GM12878 (cell line): Measurements from ENCODE around the gene TBCD. TPM values are rescaled to one million over a fixed set of nuclear protein-coding genes. Genes with fewer than 3 reads are reported as not detected.

Source experiments
- ATAC-seq: fragments of 200-7000 bp; cut with Tn5 transposase; 3 replicates; pipeline ENCODE4 v1.9.1; 2020; ENCODE audit warnings: mild to moderate bottlenecking, moderate library complexity
- BruUV-seq: library from RNA; stranded (reverse); fragments of 400-500 nt; replicated peaks from 2 replicates; lab custom pipeline; 2021; lab: Mats Ljungman, UMichigan
- CTCF ChIA-PET: fragments of 300-600 bp; sonication (Branson Sonifier 250); formaldehyde crosslinking; extraction: SDS; loops from one replicate; lab custom pipeline; 2021; ENCODE audit warnings: inconsistent platforms; lab: Yijun Ruan, JAX
- POLR2A ChIA-PET: fragments of 350-600 bp; formaldehyde crosslinking; extraction: SDS; loops from one replicate; lab custom pipeline; 2021; ENCODE audit warnings: inconsistent platforms; lab: Charles Lee
- RAD21 ChIA-PET: fragments of 300-600 bp; sonication (Branson Sonifier 250); formaldehyde crosslinking; loops from one replicate; lab custom pipeline; 2023; ENCODE audit warnings: antibody characterized with exemption; ENCODE audit not compliant: unreplicated experiment; lab: Charles Lee
- SMC1A ChIA-PET: fragments of 300-600 bp; sonication (Branson Sonifier 250); formaldehyde crosslinking; loops from one replicate; lab custom pipeline; 2023; ENCODE audit not compliant: unreplicated experiment, uncharacterized antibody; lab: Charles Lee
- DNase-seq: peaks from one replicate; pipeline ENCODE4 v3.0.0-alpha.2; 2011; ENCODE audit warnings: low read depth, low spot score
- FAIRE-seq: peaks from 3 replicates; lab custom pipeline; 2011; peaks lifted over from hg19 to GRCh38; lab: Jason Lieb, UNC
- H2AFZ ChIP-seq: 2 replicates; pipeline ENCODE4 v1.6.0; 2011; ENCODE audit warnings: low read depth, low read length, control low read depth; ENCODE audit not compliant: control insufficient read depth
- H3K27ac ChIP-seq: 2 replicates; pipeline ENCODE4 v1.5.1; 2011; ENCODE audit warnings: control low read depth; ENCODE audit not compliant: control insufficient read depth, insufficient read depth
- H3K27me3 ChIP-seq, 2 experiments: replicated peaks in 1 of 2; 2 replicates each; pipeline versions ENCODE4 v1.6.0 to v1.6.1; 2011; ENCODE audit warnings: low read length in 1 of 2; ENCODE audit not compliant: control insufficient read depth in 2 of 2, insufficient read depth in 2 of 2
- H3K36me3 ChIP-seq, 2 experiments: 2 replicates each; pipeline ENCODE4 v1.5.1; 2011; ENCODE audit warnings: low read length in 1 of 2; ENCODE audit not compliant: control insufficient read depth in 2 of 2, insufficient read depth in 2 of 2
- H3K4me1 ChIP-seq: 2 replicates; pipeline ENCODE4 v1.6.1; 2011; ENCODE audit warnings: mild to moderate bottlenecking, low read length, moderate library complexity, mixed read lengths; ENCODE audit not compliant: control insufficient read depth, insufficient read depth
- H3K4me2 ChIP-seq: 2 replicates; pipeline ENCODE4 v1.6.0; 2011; ENCODE audit warnings: control low read depth; ENCODE audit not compliant: control insufficient read depth, insufficient read depth
- H3K4me3 ChIP-seq: fragments of 200-600 bp; sonication (generic); 2 replicates; pipeline ENCODE4 v1.5.1; 2016
- H3K79me2 ChIP-seq: 2 replicates; pipeline ENCODE4 v1.6.0; 2011; ENCODE audit warnings: low read length; ENCODE audit not compliant: control insufficient read depth, insufficient read depth
- H3K9ac ChIP-seq: 2 replicates; pipeline ENCODE4 v1.8.0; 2011; ENCODE audit warnings: low read length, control low read depth, mixed read lengths; ENCODE audit not compliant: control insufficient read depth, insufficient read depth
- H3K9me3 ChIP-seq: replicated peaks from 3 replicates; pipeline ENCODE4 v1.5.1; 2011; ENCODE audit warnings: mild to moderate bottlenecking, low read length; ENCODE audit not compliant: control insufficient read depth, insufficient read depth
- H4K20me1 ChIP-seq: 2 replicates; pipeline ENCODE4 v1.6.0; 2011; ENCODE audit not compliant: control insufficient read depth, insufficient read depth
- CBX5 ChIP-seq: sonication (generic); IDR thresholded peaks from 2 replicates; pipeline ENCODE4 v1.6.1; 2016; ENCODE audit warnings: low read depth, moderate library complexity, mild to moderate bottlenecking, inconsistent platforms
- CHD4 ChIP-seq: fragments of 200-600 bp; sonication (generic); IDR thresholded peaks from 2 replicates; pipeline ENCODE4 v1.6.1; 2016; ENCODE audit warnings: mild to moderate bottlenecking
- EED ChIP-seq: sonication (generic); IDR thresholded peaks from 2 replicates; pipeline ENCODE4 v1.6.1; 2016; ENCODE audit warnings: antibody characterized with exemption, low read depth
- HDAC2 ChIP-seq: fragments of 200-600 bp; sonication (generic); IDR thresholded peaks from 2 replicates; pipeline ENCODE4 v1.6.1; 2017
- HDAC6 ChIP-seq: fragments of 200-600 bp; sonication (generic); IDR thresholded peaks from one replicate; pipeline ENCODE4 v1.8.0; 2017; ENCODE audit warnings: antibody characterized with exemption; ENCODE audit not compliant: unreplicated experiment
- MEF2A ChIP-seq: IDR thresholded peaks from 2 replicates; pipeline ENCODE4 v1.6.1; 2011; ENCODE audit warnings: low read depth, mild to moderate bottlenecking, low read length, moderate library complexity; ENCODE audit not compliant: insufficient read depth
- MTA3 ChIP-seq: IDR thresholded peaks from 2 replicates; pipeline ENCODE4 v1.6.1; 2012; ENCODE audit warnings: low read length, inconsistent platforms, borderline replicate concordance
- NKRF ChIP-seq: fragments of 450-650 bp; conservative IDR thresholded peaks from 2 replicates; pipeline ENCODE4 v1.6.1; 2017; ENCODE audit warnings: mild to moderate bottlenecking, moderate library complexity
- SMARCA5 ChIP-seq: fragments of 450-650 bp; IDR thresholded peaks from 2 replicates; pipeline ENCODE4 v1.6.1; 2017; ENCODE audit warnings: mild to moderate bottlenecking
- STAT1 ChIP-seq: fragments of 450-650 bp; conservative IDR thresholded peaks from 2 replicates; pipeline ENCODE4 v1.6.1; 2014; ENCODE audit warnings: antibody characterized with exemption, mild to moderate bottlenecking
- STAT3 ChIP-seq: IDR thresholded peaks from 2 replicates; pipeline ENCODE4 v1.6.1; 2011; ENCODE audit warnings: low read depth, low read length, improper control_type of control experiment
- TBL1XR1 ChIP-seq: IDR thresholded peaks from 2 replicates; pipeline ENCODE4 v1.6.1; 2012; ENCODE audit warnings: low read depth, low read length, improper control_type of control experiment
- ZBTB4 ChIP-seq: fragments of 450-650 bp; formaldehyde crosslinking; IDR thresholded peaks from 2 replicates; pipeline ENCODE4 v1.4.0; 2022; ENCODE audit warnings: mild to moderate bottlenecking, moderate library complexity
- ZNF384 ChIP-seq: IDR thresholded peaks from 2 replicates; pipeline ENCODE4 v1.6.1; 2012; ENCODE audit warnings: low read depth, mild to moderate bottlenecking, low read length, improper control_type of control experiment, borderline replicate concordance
- WGBS: methylation state at CpG from one replicate; pipeline ENCODE4 v1.1.6; 2016; ENCODE audit warnings: low lambda C conversion rate; ENCODE audit not compliant: insufficient replicate concordance, insufficient coverage; ENCODE audit errors: missing lambda C conversion rate; 5-methylcytosine and 5-hydroxymethylcytosine counted together
- in situ Hi-C: fragments of 300-500 bp; cut with MboI; formaldehyde crosslinking; loops from 9 replicates; pipeline ENCODE4 v1.14.3; 2018; ENCODE audit warnings: mixed read lengths
- intact Hi-C: fragments of 100-400 bp; cut with micrococcal nuclease; formaldehyde crosslinking; loops from one replicate; pipeline ENCODE4 v1.14.2; 2022; ENCODE audit not compliant: unreplicated experiment
- polyA plus RNA-seq, 11 experiments: library from polyadenylated mRNA; depleted of rRNA in 4 of 11; unstranded in 6 of 11; stranded (reverse) in 5 of 11; fragments of >200 nt; fragmentation: Nextera tagmentation in 4 of 11; fragmentation: Illumina TruSeq in 1 of 11; extraction: Ambion mirVana in 4 of 11; extraction: Trizol in 1 of 11; gene quantifications; 1 replicate in 1 of 11; 2 replicates in 10 of 11; pipeline versions ENCODE4 v1.2.1 to v1.2.3, GENCODE V29; 2011 to 2016; ENCODE audit warnings: inconsistent platforms in 2 of 11, missing spikeins in 2 of 11, low read depth in 1 of 11
- total RNA-seq, 4 experiments: library from RNA; depleted of rRNA in 3 of 4; stranded (reverse); fragments of >200 nt in 3 of 4; fragmentation: Illumina TruSeq in 1 of 4; extraction: Trizol in 1 of 4; gene quantifications; 2 replicates each; pipeline versions ENCODE4 v1.2.1 to v1.2.3, GENCODE V29; 2013 to 2021

TBCD gene
- total and polyA plus RNA-seq, 10 of the 15 experiments (the other 5 are each of a cell fraction or from before 2014, with no cell fraction given): 10.3 to 114 (median 52.4) TPM

GRCh38 chr17:82948081-82948511, 196.2 kb downstream of the TBCD start:
- CTCF ChIA-PET: no interaction called here
- RAD21 ChIA-PET: no interaction called here
- no TSS peak for BruUV-seq
- no peak overlapping the region for H3K27ac ChIP-seq
- TF ChIP-seq HDAC2 (no peak), EED (no peak), HDAC6 (no peak), SMARCA5 (no peak), TBL1XR1 (no peak), CHD4 (no peak), NKRF (no peak), CBX5 (no peak), ZBTB4 (CRISPR knock-in tag) (no peak), STAT3 (no peak), ZNF384 (no peak), STAT1 (no peak), MEF2A (no peak), MTA3 (no peak)
- no peaks in the 10 kb centered on the region for H3K4me1 ChIP-seq
- H3K4me3 ChIP-seq: no peak overlapping the region
- H3K9me3 ChIP-seq: peaks cover 27% of the 10 kb centered on the region
- H3K27me3 ChIP-seq: no peaks in the 10 kb centered on the region; a peak in 1 of 4 replicates
- H3K9ac ChIP-seq: no peak overlapping the region
- DNase-seq: no peak
- SMC1A ChIA-PET: no interaction called here
- H3K79me2 ChIP-seq: no peaks in the 10 kb centered on the region
- no peak overlapping the region for H2AFZ ChIP-seq
- in situ Hi-C loops (no loop called here), intact Hi-C loops (no loop called here)
- no peak overlapping the region for H3K4me2 ChIP-seq
- WGBS: 91% methylated on average over 18 of the region's 18 CpGs
- no peak for ATAC-seq
- POLR2A ChIA-PET: no interaction called here
- no peak for FAIRE-seq
- peaks cover 3 to 8% of the 10 kb centered on the region in 2 experiments; a peak in 3 of 4 replicates for H3K36me3 ChIP-seq
- H4K20me1 ChIP-seq: no peaks in the 10 kb centered on the region
